ENCODE data around the gene C17orf75.

DNA sequence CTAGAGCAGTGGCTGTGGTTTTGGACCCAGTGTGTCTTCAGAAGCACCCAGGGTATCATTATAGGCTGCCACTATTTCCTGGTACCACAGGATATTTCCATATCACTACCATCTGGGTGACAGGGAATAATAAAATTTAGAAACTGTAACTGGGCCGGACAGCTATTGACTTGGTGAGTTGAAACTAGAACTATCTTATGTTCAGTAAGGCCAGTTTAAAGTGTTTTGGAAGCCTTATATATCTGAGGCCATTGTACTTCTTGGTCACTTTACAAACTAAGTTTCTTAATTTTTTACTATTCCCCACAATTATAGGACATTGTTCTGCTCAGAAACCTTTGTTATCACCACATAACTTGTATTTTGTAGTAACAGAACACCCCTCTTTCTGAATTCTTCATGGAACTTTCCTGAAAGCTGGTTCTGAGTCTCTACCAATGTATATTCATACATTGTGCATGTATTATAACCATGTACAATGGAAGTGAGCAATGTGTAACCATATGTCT lies 42.0 kb upstream of the C17orf75 start:
- TF ChIP-seq, protein P1, sequence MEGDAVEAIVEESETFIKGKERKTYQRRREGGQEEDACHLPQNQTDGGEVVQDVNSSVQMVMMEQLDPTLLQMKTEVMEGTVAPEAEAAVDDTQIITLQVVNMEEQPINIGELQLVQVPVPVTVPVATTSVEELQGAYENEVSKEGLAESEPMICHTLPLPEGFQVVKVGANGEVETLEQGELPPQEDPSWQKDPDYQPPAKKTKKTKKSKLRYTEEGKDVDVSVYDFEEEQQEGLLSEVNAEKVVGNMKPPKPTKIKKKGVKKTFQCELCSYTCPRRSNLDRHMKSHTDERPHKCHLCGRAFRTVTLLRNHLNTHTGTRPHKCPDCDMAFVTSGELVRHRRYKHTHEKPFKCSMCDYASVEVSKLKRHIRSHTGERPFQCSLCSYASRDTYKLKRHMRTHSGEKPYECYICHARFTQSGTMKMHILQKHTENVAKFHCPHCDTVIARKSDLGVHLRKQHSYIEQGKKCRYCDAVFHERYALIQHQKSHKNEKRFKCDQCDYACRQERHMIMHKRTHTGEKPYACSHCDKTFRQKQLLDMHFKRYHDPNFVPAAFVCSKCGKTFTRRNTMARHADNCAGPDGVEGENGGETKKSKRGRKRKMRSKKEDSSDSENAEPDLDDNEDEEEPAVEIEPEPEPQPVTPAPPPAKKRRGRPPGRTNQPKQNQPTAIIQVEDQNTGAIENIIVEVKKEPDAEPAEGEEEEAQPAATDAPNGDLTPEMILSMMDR (IDR thresholded peaks at IDR 0.05; ENCODE audit: insufficient read depth, low read depth, low read length), result no peak
- TF ChIP-seq EZH2 (IDR thresholded peaks at IDR 0.05; ENCODE audit: insufficient read depth, low read length), result no peak

Measured in astrocyte (in vitro differentiated cells and primary cell).